Stimulated activated CD4-positive, alpha-beta T cell treated with anti-CD3 and anti-CD28 coated beads, Interleukin-12 subunit alpha, Interleukin-12 subunit beta, amount 100 ng/mL, for 48 hours (primary cell): ENCODE data around the gene SGF29.
"Not testable (repeated sequence)": the region's sequence is repeated elsewhere in the genome, so short reads cannot be mapped to it uniquely, and the experiment has no call there.

Source experiments
- DNase-seq, 3 donors: peaks; one replicate each; pipeline ENCODE4 v3.0.0-alpha.2; 2020; ENCODE audit warnings: low read depth in 2 of 3, low spot score in 1 of 3

The SGF29 gene

DNA sequence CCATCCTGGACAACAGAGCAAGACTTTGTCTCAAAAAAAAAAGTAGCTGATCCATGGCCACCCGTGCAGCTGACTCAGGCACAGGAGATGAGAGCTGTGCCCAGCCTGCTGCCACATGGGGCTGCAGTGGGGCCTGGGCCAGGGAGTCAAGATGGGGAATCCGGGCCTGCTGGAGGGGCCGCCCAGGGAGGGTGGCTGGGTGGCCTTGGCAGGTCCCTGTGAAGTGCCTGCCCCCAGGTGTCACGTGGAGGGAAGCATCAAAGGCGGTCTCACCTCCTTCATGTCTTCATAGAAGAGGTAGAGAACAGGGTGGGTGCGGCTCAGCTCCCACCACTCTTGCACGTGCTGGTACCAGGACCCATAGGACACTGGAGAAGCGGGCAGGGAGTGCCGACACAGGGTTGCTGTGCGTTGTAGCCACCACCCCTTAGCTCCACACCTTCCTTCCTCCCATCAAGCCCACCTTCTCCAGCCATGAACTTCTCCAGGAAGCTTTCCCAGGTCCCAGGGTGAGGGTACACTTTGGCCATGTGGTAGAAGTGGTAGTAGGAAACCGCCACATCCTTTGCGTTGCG lies 39.3 kb downstream of the SGF29 start:
- no peak for DNase-seq

DNA sequence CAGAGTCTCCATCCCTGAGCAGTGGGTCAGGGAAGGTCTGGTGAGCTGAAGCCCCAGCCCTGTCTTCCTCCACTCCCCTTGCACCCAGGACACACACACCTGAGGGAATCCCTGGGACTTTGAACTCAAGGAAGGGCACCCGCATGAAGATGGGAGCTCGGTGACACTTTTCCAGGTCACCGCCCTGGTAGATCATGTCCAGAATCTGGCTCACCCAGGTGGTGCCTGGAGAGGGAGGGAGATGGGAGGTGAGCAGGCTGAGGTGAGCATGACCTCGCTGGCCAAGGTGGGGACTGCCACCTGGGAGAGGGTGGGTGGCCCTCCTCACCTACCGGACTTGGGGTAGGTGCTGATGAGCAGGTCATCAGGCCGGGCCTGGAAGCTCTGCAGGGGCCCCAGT lies 41.7 kb downstream of the SGF29 start:
- DNase-seq: not testable (repeated sequence)

DNA sequence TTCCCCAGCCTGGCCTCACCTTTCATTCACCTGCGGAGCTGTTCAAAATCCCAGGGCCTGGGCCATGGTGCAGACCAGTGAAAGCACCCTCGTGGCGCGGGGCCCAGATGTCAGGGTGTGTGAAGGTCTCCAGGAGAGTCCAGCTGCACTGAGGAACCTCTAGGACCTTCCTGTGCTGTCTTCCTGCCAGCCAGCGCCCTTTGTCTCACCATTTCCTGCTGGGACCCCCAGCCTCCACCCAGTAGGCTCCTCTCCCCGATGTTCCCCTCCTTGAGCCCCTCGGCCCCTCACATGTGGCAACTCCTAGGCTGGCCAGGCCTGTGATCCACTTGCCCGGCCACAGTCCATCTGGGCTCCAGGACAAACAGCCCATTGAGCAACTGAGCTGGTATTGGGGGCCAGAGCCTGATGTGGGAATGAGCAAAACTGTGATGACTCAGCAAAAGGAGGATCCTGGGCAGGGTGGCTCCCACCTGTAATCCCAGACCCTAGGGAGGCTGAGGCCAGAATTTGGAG lies 42.5 kb downstream of the SGF29 start:
- DNase-seq: no peak

DNA sequence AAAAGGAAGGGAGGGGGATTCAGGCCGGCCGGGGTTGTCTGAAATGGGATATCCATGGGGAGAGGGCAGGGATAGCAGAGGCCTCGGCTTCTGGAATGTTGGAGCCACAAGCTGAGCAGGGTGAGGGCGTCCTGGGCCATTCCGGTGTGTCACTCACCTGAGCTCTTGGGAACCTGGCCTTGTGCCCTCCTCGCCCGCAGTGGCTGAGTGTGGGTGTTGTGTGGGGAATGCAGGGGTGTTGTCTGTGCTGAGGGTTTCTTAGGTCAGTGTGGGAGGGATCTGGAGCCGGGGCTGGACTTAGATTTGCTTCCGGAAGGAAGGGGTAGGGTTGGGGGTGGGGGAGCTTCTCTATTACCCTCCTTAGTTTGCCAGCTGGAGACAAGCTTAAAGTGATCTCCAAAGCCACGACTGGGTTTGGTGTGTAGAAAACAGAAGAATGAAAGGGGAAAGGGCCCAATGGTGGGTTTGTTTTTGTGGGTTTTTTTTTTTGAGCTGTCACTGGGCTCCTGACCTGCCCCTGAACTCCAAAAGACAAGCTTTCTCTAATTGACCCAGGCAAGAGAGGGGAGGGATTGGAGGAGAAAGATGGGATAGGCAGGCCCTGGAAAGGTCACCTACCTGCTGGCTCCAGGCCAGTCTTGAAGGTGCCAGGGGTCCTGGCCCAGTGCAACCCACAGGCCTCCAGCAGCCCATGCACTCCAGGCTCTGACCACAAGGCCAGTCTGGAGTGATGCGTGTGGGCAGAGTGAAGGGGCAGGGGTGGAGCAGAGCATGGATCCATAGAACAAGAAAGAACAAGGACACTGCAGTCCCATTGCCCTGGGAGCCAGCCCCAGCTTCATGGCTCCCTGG lies 43.3 kb downstream of the SGF29 start, which contains the start of gene SULT1A2:
TSS of gene SULT1A2 (minus strand) at position 211 of the 852 bp plus-strand sequence. CDS start 1,120 bp downstream, outside the sequence.
- no peak for DNase-seq

DNA sequence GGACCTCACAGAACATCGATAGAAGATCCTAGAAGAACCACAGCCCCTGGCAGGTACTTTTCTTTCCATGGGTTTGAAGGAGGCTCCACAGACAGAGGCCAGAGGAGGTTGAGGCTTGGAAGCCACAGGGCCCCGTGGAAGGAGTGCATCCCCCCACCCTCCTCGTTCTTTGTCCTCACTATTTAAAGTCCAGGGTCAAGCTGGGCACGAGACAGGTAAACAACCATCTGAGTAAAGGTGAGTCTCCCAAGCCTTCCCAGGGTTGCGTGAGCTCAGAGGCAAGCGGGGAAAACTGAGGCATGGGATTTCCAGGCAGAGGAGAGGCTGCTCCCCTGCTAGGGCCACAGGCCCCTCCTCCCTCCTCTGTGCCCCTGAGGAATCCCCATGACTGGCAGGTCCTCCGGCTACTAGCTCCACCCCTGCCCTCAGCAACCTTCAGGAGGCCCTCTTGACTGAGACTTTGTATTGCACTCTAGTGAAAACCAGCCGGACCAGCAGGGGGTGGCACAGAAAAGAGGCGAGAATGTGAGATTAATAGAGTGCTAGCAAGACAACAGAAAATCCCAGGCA lies 44.1 kb downstream of the SGF29 start:
- no peak for DNase-seq

DNA sequence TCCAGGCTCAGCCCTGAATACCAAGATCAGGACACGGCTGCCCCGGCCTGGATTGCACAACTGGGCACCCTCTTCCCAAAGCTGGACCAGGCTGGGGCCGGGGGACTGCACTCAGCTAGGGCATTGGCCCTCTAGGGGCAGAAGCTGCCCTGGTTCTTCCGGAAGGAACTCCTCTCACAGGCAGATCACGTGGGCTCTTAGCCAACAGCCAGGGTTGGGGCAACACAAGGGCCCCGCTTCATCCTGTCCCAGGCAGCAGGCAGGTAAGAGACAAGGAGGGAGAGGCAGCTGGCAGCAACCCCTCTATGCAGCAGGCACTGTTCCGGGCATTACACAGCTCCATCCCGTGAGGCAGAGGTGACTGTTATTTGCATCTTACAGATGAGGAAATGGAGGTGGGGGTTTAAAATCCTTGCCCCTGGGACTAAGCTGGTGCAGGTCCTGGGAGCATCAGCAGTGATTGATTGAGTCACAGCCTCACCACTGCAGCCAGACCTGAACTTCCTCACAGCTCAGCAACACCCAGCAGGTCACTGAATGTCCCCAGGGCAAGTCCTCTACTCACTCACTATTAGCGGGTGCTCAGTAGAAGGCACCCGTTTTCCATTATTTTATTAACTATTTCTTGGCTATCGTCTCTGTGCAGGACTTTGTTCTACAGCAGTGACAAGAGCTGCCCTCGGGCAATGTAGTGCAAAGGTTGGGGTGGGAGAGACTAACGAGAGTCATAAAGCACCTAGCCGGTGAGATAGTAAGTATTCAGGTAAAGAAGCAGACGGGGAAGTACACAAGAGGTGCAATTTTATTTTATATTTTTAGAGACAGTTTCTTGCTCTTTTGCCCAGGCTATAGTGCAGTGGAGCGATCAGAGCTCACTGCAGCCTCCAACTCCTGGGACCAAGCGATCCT lies 45.9 kb downstream of the SGF29 start:
- DNase-seq: not testable (repeated sequence)

DNA sequence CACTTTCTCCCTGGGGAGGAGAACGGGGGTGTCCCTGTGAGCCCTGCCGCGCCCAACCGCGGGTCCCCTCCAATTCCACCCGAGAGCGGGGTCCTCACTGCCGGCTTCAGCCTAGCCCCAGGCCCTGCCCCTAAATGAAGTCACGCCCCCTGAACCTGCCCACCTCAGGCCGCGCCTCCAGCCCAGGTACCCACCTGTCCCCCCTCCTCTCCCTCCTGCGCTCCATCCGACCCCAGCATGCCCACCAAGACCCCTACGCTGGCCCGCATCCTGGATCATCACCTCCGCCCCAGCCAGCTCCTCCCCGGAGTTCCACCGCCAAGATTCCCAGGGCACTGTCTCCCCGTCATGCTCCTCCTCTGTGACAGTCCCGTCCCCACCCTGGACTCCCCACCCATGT lies 47.2 kb downstream of the SGF29 start:
- DNase-seq: not testable (repeated sequence)

DNA sequence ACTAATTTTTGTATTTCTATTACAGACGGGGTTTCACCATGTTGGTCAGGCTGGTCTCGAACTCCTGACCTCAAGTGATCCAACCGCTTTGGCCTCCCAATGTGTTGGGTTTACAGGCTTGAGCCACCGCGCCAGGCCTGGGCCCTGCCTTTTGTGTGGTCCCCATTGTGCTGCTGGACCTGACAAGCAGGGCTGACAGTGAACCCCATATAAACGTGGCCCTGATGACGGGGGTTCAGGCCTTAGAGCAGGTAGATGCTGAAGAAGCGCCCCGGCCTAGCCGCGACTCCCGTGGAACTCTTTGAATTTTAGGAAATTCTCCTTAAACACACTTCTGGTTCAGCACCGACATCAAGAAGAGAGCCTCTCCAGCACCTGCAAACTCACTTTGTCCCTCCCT lies 47.9 kb downstream of the SGF29 start:
- DNase-seq: not testable (repeated sequence)

DNA sequence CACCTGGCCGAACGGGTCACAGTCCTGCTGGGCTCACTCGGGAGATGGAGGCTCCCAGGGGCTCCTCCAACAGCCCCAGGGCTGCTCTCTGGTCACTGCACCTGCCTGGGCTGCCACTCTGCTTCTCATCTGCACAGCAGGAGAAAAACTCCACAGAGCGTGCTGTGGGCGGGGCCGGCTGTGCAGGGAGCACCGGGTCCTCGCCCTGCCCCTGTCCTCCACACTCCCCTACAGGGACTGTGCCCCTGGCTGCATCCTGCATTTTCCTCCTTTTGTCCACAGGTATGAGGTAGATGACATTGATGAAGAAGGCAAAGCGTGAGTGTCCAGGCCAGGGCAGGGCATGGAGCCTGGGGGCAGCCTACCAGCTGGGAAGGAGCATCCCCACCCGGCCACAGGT lies 48.3 kb downstream of the SGF29 start:
- not testable (repeated sequence) for DNase-seq

DNA sequence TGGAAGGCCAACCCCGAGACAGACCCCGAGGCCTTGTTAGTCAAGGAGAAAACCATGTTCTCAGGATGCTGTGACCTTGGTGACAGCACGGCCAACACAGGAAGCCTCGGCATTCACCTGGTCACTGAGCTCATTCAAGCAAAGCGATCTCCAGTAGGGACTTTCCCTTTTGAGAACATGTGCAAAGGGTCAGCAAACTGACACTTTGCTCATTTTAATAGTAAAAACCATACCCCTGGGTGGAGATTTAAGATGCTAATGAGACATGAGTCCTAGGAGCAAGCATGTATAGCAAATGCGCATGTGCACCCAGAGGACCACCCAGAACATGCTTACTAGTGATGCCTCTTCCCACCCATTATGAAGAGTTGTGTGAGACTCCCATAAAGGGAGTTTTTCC lies 48.8 kb downstream of the SGF29 start:
- no peak for DNase-seq

DNA sequence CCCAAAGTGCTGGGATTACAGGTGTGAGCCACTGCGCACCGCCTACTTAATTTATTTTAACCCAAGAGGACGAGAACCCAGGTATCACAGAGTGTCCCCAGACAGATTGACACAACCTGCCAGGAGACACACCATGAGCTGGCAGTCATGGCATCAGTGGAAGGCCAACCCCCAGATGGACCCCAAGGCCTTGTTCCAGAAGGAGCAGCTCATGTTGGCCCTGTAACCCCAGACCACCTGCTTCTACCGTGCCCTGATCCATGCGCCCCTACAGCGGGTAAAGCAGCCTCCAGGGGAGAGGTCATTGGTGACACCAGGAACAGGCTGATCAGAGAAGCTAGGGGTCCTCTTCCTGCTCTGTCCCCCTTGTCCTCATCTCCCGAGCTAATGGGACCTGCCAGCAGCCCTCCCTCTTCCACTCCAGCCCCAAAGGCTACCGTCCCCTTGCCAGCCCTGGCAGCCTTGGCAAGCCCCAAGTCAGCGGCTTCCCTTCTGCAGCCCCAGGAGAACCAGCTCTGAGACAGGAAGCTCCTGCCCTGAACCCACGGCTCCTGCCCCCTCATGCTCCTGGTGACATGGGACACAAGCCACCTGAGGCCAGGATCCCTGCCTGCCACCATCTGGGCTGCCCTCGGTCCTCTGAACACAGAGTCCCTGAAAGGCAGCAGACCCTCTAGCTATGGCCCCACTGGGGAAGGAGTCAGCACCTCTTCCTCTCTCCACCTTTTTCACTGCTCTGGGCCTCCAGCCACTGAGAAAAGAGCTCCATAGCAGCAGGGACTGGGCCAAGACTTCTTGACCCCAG lies 49.9 kb downstream of the SGF29 start:
- no peak for DNase-seq

DNA sequence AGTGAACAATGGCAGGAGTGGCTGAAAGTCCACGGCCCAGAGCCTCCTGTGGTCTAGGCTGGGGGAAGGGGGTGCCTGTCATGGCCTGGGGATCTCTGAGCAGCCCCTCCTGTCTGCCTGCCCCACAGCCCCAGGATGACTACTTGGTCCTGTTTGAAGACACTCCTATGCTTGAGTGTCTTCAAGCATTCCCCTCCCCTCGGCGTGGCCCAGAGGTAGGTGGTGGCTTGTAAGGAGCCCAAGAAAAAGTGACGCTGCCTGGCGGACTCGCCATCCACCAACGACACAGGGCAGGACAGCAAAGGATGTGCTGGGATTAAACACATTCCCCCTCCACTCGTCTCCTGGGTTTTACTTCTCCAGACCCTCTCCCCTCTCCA lies 50.5 kb downstream of the SGF29 start:
- no peak for DNase-seq

DNA sequence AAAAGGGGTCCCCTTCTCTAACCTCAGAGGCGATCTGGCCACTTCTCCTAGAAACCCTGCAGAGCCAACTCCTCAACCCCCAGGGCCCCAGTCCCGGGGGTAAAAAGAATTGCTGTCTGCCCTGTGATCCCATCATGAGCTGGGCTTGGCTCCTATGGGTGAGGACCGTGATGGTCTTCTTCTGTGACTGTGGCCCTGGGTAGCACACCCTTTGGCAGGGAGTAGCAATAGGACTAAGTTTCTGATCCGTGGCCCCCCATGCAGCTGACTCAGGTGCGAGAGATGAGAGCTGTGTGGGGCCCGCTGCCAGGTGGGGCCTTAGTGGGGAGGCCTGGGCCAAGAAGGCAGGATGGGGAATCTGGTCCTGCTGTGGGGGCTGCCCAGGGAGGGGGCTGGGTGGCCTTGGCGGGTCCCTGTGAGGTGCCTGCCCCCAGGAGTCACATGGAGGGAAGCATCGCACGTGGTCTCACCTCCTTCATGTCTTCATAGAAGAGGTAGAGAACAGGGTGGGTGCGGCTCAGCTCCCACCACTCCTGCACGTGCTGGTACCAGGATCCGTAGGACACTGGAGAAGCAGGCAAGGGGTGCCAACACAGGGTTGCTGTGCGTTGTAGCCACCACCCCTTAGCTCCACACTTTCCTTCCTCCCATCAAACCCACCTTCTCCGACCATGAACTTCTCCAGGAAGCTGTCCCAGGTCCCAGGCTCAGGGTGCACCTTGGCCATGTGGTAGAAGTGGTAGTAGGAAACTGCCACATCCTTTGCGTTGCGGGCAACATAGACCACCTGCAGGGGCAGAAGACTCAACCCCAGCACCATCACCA lies 52.8 kb downstream of the SGF29 start:
- DNase-seq: no peak

DNA sequence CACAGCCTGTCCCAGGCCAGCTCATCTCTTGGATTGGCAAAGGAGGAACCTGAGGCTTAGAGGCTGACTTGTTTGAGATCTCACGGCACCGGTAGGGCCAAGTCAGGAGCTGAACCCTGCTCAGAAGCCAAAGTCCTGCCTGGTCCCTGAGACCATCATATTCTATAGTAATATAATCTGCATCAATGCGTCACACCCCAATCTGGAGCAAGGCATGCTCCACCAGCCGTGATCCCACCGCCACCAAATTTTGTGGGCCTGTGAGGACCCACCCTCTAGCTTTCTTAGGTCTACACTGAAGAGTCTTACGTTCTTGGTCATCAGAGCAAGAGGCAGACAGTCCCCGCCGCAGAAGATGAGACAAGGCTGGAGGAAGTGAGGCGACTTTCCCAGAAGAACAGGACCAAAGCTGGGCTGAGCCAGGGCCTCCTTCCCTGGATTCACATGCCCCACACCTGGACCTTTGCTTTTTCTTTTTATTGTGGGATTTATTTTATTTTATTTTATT lies 53.5 kb downstream of the SGF29 start:
- DNase-seq: no peak

DNA sequence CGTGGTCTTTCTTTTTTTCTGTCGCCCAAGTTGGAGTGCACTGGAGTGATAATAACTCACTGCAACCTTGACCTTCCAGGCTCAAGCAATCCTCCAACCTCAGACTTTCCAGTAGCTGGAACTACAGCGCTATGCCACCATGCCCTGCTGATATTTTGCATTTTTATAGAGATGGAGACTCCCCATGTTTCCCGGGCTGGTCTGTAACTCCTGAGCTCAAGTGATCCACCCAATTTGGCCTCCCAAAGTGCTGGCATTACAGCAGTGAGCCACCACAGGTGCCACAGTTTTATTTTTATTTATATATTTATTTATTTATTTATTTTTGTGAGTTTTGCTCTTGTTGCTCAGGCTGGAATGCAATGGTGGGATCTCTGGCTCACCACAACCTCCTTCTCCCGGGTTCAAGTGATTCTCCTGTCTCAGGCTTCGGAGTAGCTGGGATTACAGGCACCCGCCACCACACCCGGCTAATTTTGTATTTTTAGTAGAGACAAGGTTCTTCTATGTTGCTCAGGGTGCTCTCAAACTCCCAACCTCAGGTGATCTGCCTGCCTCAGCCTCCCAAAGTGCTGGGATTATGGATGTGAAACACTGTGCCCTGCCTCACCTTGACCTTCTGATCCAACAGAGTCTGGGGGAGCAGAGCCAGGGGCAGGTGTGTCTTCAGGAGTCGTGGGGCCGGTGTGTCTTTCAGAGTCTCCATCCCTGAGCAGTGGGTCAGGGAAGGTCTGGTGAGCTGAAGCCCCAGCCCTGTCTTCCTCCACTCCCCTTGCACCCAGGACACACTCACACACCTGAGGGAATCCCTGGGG lies 54.2 kb downstream of the SGF29 start:
- DNase-seq: not testable (repeated sequence)

DNA sequence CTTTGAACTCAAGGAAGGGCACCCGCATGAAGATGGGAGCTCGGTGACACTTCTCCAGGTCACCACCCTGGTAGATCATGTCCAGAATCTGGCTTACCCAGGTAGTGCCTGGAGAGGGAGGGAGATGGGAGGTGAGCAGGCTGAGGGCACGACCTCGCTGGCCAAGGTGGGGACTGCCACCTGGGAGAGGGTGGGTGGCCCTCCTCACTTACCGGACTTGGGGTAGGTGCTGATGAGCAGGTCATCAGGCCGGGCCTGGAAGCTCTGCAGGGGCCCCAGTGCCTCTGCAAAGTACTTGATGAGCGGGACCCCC lies 54.7 kb downstream of the SGF29 start:
- not testable (repeated sequence) for DNase-seq

DNA sequence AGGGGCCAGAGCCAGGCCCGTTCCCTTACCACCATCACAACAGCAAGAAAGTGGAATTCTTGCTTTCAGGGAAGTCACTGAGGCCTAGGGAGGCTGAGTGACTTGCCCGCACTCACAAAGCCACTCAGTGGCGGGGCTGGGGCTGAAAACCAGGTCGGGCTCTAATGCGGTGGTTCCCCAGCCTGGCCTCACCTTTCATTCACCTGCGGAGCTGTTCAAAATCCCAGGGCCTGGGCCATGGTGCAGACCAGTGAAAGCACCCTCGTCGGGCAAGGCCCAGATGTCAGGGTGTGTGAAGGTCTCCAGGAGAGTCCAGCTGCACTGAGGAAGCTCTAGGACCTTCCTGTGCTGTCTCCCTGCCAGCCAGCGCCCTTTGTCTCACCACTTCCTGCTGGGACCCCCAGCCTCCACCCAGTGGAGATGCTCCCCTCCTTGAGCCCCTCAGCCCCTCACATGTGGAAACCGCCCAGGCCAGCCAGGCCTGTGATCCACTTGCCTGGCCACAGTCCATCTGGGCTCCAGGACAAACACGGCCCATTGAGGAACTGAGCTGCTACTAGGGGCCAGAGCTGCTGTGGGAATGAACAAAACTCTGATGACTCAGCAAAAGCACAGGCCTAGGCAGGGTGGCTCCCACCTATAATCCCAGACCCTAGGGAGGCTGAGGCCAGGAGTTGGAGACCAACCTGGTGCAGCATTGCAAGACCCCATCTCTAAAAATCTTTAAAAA lies 55.3 kb downstream of the SGF29 start:
- not testable (repeated sequence) for DNase-seq
